ENCODE results near the gene PRPF40A. TPM values are rescaled to one million over a fixed set of nuclear protein-coding genes. Genes with fewer than 3 reads are reported as not detected.

The PRPF40A gene
- total and polyA plus RNA-seq, 5 donors: 11.5 to 51.7 (median 36.9) TPM

- DNase-seq (no peak), ATAC-seq (no peak)
- Histone ChIP-seq H3K4me1 (ENCODE audit: control insufficient read depth, insufficient read depth, low read length) (no peaks in the 10 kb centered on the region), H3K9me3 (ENCODE audit: control insufficient read depth, low read length) (no peaks in the 10 kb centered on the region), H3K4me3 (ENCODE audit: low read length) (no peak overlapping the region), H3K27ac (ENCODE audit: low read length) (no peak overlapping the region), H3K27me3 (ENCODE audit: control insufficient read depth, insufficient read depth) (no peaks in the 10 kb centered on the region)
- intact Hi-C loops (cut with DNase I): no loop called here
- WGBS: 74% methylated on average over 2 of the region's 2 CpGs
Observed at GRCh38 chr2:152651834-152652233, 65.4 kb downstream of the PRPF40A start.

GRCh38 chr2:152650768-152651371 lies 66.4 kb downstream of the PRPF40A start:
- Histone ChIP-seq H3K27me3 (ENCODE audit: control insufficient read depth, insufficient read depth) (no peaks in the 10 kb centered on the region), H3K4me3 (ENCODE audit: low read length) (no peak overlapping the region), H3K4me1 (ENCODE audit: control insufficient read depth, insufficient read depth, low read length) (no peaks in the 10 kb centered on the region), H3K27ac (ENCODE audit: low read length) (no peak overlapping the region), H3K9me3 (ENCODE audit: control insufficient read depth, low read length) (no peaks in the 10 kb centered on the region)
- intact Hi-C loops (cut with DNase I): no loop called here
- no peak for ATAC-seq
- WGBS: 92% methylated on average over 6 of the region's 6 CpGs
- DNase-seq: no peak

GRCh38 chr2:152649997-152650396 lies 67.3 kb downstream of the PRPF40A start:
- WGBS: 91% methylated on average over 1 of the region's 1 CpG
- H3K9me3 ChIP-seq (ENCODE audit: control insufficient read depth, low read length): no peaks in the 10 kb centered on the region
- no peaks in the 10 kb centered on the region for H3K4me1 ChIP-seq (ENCODE audit: control insufficient read depth, insufficient read depth, low read length)
- no peak overlapping the region for H3K27ac ChIP-seq (ENCODE audit: low read length)
- H3K27me3 ChIP-seq (ENCODE audit: control insufficient read depth, insufficient read depth): no peaks in the 10 kb centered on the region
- ATAC-seq (no peak), DNase-seq (no peak)
- intact Hi-C loops (cut with DNase I): no loop called here
- no peak overlapping the region for H3K4me3 ChIP-seq (ENCODE audit: low read length)

DNA sequence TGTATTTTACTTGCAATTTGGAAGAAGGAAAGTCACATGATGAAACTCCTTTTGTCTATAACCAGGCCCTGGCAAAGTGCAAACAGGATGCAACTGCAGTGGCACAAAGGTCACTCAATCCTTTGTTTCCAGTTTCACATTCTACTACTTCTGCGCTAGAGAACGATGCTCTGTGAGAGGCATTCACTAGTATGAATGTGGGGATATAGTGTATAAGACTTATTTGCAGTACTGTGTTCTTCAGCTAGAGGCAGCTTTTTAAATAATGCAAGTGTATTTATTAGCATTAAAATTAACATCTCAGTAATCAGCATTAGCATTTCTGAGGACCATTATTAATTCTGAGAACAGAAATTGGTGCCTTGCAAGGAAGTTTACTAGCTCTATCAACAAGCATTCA lies 68.9 kb downstream of the PRPF40A start:
- no peaks in the 10 kb centered on the region for H3K9me3 ChIP-seq (ENCODE audit: control insufficient read depth, low read length)
- no peaks in the 10 kb centered on the region for H3K4me1 ChIP-seq (ENCODE audit: control insufficient read depth, insufficient read depth, low read length)
- 15% methylated on average over 2 of the region's 2 CpGs for WGBS
- H3K4me3 ChIP-seq (ENCODE audit: low read length): no peak overlapping the region
- DNase-seq (no peak), ATAC-seq (no peak)
- intact Hi-C loops (cut with DNase I): no loop called here
- no peaks in the 10 kb centered on the region for H3K27me3 ChIP-seq (ENCODE audit: control insufficient read depth, insufficient read depth)
- H3K27ac ChIP-seq (ENCODE audit: low read length): no peak overlapping the region

- H3K27me3 ChIP-seq (ENCODE audit: control insufficient read depth, insufficient read depth): no peaks in the 10 kb centered on the region
- peak; percentile 73 to 88 (median 80) for DNase-seq
- H3K4me1 ChIP-seq (ENCODE audit: control insufficient read depth, insufficient read depth, low read length): no peaks in the 10 kb centered on the region
- no peaks in the 10 kb centered on the region for H3K9me3 ChIP-seq (ENCODE audit: control insufficient read depth, low read length)
- no peak overlapping the region for H3K27ac ChIP-seq (ENCODE audit: low read length)
- ATAC-seq: peak; percentile 74 to 78
- intact Hi-C loops (cut with DNase I): no loop called here
- no peak overlapping the region for H3K4me3 ChIP-seq (ENCODE audit: low read length)
- WGBS: 58% methylated on average over 9 of the region's 9 CpGs
Observed at GRCh38 chr2:152647552-152647951, 69.7 kb downstream of the PRPF40A start.

DNA sequence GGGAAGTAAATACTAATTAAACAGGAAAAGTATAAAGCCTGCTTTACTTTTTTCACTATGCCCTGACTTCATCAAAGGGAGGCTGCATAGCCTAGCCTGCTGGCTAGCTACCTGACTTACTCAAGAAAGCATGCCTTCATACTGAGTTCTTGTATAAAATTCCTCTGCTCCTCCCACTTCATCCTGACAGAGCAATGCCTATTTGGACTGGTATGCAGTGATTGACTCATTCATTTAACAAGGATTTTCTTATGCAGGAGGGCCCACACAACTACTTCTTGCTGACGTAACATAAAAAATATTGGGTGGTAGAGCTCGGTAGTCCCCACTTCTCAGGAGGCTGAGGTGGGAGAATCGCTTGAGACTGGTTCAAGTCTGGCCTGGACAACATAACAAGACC lies 70.5 kb downstream of the PRPF40A start:
- Histone ChIP-seq H3K27ac (ENCODE audit: low read length) (no peak overlapping the region), H3K4me3 (ENCODE audit: low read length) (no peak overlapping the region), H3K4me1 (ENCODE audit: control insufficient read depth, insufficient read depth, low read length) (no peaks in the 10 kb centered on the region), H3K27me3 (ENCODE audit: control insufficient read depth, insufficient read depth) (no peaks in the 10 kb centered on the region), H3K9me3 (ENCODE audit: control insufficient read depth, low read length) (no peaks in the 10 kb centered on the region)
- intact Hi-C loops (cut with DNase I): no loop called here
- ATAC-seq (peak; percentile 22 to 39), DNase-seq (no peak)
- WGBS: 81% methylated on average over 3 of the region's 3 CpGs

GRCh38 chr2:152646264-152646663 lies 71.0 kb downstream of the PRPF40A start:
- peak in 1 of 2 donors; percentile 26 for ATAC-seq
- intact Hi-C loops (cut with DNase I): no loop called here
- H3K27ac ChIP-seq (ENCODE audit: low read length): no peak overlapping the region

GRCh38 chr2:152644189-152644873 lies 72.9 kb downstream of the PRPF40A start:
- 89% methylated on average over 6 of the region's 6 CpGs for WGBS
- Histone ChIP-seq H3K27me3 (ENCODE audit: control insufficient read depth, insufficient read depth) (no peaks in the 10 kb centered on the region), H3K9me3 (ENCODE audit: control insufficient read depth, low read length) (no peaks in the 10 kb centered on the region), H3K4me3 (ENCODE audit: low read length) (no peak overlapping the region), H3K27ac (ENCODE audit: low read length) (no peak overlapping the region), H3K4me1 (ENCODE audit: control insufficient read depth, insufficient read depth, low read length) (no peaks in the 10 kb centered on the region)
- intact Hi-C loops (cut with DNase I): no loop called here
- no peak for ATAC-seq
- DNase-seq: no peak

More at GRCh38 chr2:152646264-152646663, 71.0 kb downstream of the PRPF40A start:
- no peak for DNase-seq
- Histone ChIP-seq H3K27me3 (ENCODE audit: control insufficient read depth, insufficient read depth) (no peaks in the 10 kb centered on the region), H3K4me3 (ENCODE audit: low read length) (no peak overlapping the region), H3K9me3 (ENCODE audit: control insufficient read depth, low read length) (no peaks in the 10 kb centered on the region), H3K4me1 (ENCODE audit: control insufficient read depth, insufficient read depth, low read length) (no peaks in the 10 kb centered on the region)
- WGBS: 70% methylated on average over 4 of the region's 4 CpGs

DNA sequence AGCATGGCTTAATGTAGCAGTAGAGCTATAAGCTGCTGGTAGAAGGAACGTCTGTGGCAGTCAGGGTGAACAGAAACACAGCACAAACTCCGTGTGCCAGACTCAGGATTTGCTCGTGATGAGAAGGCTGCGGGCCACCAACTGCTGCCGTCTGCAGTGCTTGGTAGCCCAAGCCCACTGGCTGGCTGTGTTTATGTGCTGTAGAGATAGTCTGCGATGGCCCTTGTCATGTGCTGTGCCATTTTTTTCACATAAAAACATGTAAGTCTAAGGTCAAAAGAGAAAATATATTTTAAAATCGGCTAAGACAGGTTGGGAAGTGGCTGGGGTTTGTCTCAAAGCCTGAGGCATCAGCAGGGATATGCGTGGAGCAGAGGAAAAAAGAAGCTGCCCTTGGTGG lies 78.7 kb downstream of the PRPF40A start:
- H3K27ac ChIP-seq (ENCODE audit: low read length): no peak overlapping the region
- no peaks in the 10 kb centered on the region for H3K4me1 ChIP-seq (ENCODE audit: control insufficient read depth, insufficient read depth, low read length)
- no peaks in the 10 kb centered on the region for H3K27me3 ChIP-seq (ENCODE audit: control insufficient read depth, insufficient read depth)
- no peak overlapping the region for H3K4me3 ChIP-seq (ENCODE audit: low read length)
- intact Hi-C loops (cut with DNase I): loop anchor here in 3 of 4 donors (5.0 to 10.0 kb wide), 3 partner anchors 304 to 604 kb away; partner anchors contain the start of gene FMNL2 (in 1 of the 3)
- ATAC-seq (no peak), DNase-seq (no peak)
- 77% methylated on average over 8 of the region's 8 CpGs for WGBS
- no peaks in the 10 kb centered on the region for H3K9me3 ChIP-seq (ENCODE audit: control insufficient read depth, low read length)

DNA sequence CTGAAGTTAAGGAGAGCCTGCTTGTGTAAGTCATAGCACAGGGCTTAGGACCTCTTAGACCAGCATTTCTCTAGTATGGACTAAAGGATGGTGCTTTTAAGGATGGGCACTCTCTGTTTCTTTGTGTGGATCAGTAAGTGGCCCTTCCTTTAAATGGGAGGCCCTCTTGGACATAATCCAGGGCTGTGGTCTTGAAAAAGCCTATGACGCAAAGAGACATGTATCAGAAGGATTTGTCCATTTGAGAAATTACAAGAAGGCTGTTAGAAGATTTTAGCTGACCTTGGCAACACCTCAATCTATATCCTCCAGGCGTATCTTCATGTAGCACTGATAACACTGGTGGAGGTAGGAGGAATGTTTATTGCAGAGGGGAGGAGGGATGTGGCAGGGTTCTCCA lies 79.2 kb downstream of the PRPF40A start:
- Histone ChIP-seq H3K27me3 (ENCODE audit: control insufficient read depth, insufficient read depth) (no peaks in the 10 kb centered on the region), H3K27ac (ENCODE audit: low read length) (no peak overlapping the region), H3K4me3 (ENCODE audit: low read length) (no peak overlapping the region), H3K9me3 (ENCODE audit: control insufficient read depth, low read length) (no peaks in the 10 kb centered on the region), H3K4me1 (ENCODE audit: control insufficient read depth, insufficient read depth, low read length) (no peaks in the 10 kb centered on the region)
- DNase-seq (no peak), ATAC-seq (no peak)
- WGBS: 86% methylated on average over 2 of the region's 2 CpGs
- intact Hi-C loops (cut with DNase I): loop anchor here in 3 of 4 donors (5.0 to 10.0 kb wide), 3 partner anchors 303 to 603 kb away; partner anchors contain the start of gene FMNL2 (in 1 of the 3)

DNA sequence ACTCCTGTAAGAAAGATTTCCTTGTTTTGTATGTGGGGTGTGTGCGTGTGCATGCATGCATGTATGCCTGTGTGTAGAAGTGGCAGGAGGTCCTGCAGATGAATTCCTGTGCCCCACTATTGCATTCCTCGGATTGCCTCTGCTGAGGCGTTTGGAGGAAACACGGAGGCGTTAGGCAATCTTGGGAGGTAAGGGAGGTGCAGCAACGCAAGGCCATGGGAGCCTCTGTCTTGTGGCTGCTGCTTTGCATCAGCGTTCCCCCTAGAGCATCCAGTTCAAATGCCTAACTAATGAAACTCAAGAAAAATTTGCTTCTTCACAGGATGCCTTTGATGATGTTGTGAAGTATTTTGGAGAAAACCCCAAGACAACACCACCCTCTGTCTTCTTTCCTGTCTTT lies 80.0 kb downstream of the PRPF40A start:
- Histone ChIP-seq H3K27me3 (ENCODE audit: control insufficient read depth, insufficient read depth) (no peaks in the 10 kb centered on the region), H3K4me1 (ENCODE audit: control insufficient read depth, insufficient read depth, low read length) (no peaks in the 10 kb centered on the region), H3K9me3 (ENCODE audit: control insufficient read depth, low read length) (no peaks in the 10 kb centered on the region), H3K4me3 (ENCODE audit: low read length) (no peak overlapping the region), H3K27ac (ENCODE audit: low read length) (no peak overlapping the region)
- no peak for DNase-seq
- 86% methylated on average over 7 of the region's 7 CpGs for WGBS
- ATAC-seq: no peak
- intact Hi-C loops (cut with DNase I): loop anchor here in 3 of 4 donors (5.0 to 10.0 kb wide), 3 partner anchors 302 to 602 kb away; partner anchors contain the start of gene FMNL2 (in 1 of the 3)

Measured in right cardiac atrium (tissue), 5 donors.